Superior temporal gyrus (tissue), 1 donor: ENCODE results near the gene PACSIN1.
"Not testable (repeated sequence)": the region's sequence is repeated elsewhere in the genome, so short reads cannot be mapped to it uniquely, and the experiment has no call there.

Source experiments
- DNase-seq: peaks from one replicate; pipeline ENCODE4 v3.0.0-alpha.2; 2016; ENCODE audit errors: extremely low spot score

PACSIN1 gene

DNA sequence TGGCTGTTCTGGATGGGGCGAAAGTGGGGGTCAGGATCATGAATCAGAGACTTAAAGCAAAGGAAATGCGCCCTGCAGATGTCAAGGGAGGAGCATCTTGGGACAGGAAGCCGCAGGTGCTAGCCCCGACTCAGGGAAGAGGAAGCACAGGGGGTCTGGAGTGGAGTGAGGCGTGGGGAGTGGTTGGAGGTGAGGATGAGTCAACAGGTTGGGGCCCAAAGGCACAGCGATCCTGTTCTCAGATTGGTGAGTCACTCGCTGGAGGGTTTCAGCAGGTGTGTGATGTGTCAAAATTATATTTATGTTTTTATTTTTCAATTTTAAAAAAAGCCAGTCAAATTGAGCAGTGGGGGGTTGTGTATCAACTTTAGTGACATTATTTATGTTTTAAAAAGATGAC is 19.0 kb downstream of the PACSIN1 start:
- no peak for DNase-seq

DNA sequence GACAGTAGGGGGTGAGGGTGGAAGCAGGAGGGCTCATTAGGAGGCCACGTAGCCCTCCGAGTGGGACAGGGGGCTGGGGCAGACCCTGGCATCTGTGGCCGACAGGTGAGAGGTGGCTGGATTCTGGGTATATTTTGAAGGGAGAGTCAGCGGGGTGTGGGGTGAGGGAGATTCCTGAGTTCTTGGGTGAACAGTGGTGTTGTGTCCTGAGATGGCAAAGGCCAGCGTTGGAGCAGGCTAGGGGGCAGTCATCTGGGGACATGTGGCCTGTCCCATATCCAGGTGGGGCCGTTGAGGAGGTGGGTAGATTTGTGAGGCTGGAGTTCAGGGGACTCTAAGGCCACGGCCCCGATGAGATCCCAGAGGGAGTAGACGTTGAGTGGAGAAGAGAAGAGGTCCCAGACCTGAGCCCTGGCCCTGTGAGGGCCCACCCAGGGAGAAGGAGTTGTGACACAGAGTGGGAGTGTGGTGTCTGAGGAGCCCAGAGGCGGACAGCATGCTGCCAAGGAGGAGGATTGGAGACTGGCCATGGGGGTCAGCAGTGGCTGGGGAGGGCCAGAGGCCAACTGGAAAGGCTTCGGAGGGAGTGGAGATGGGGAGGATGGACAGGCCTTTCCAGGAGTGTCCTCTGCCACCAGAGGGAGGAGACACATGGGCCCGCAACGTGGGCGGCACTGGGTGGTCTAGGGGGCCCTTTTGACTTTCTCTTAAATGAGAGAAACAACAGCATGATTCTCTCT is 19.6 kb downstream of the PACSIN1 start:
- DNase-seq: no peak

DNA sequence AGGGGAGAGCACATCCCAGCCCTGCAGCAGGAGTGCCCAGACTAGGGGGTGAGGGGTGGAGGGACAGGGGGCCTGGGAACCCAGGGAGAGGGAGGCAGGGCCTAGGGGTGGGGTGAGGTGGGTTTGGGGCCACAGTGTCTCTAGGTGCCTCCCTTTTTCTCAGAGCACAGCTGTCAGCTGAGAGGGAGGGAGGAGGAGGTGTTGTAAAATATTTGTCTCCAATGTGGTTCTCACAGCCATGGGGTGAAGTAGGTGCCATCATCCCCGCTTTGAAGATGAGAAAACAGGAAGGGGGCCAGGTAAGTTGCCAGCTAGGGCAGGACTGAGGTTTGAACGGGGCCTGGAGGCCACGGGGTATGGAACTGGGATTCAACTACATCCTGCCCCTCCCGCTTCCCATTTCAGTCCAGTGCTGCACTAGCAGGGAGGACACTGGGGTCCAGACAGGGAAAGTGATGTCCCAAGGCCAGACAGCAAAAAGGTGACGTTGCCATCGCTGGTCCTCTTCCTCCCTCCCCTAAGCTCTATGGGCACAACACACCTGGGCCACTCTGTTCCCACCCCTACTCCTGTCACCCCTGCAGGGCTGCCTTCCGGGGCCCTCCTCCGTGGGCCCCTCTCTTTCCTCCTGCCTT is 20.3 kb downstream of the PACSIN1 start:
- no peak for DNase-seq

DNA sequence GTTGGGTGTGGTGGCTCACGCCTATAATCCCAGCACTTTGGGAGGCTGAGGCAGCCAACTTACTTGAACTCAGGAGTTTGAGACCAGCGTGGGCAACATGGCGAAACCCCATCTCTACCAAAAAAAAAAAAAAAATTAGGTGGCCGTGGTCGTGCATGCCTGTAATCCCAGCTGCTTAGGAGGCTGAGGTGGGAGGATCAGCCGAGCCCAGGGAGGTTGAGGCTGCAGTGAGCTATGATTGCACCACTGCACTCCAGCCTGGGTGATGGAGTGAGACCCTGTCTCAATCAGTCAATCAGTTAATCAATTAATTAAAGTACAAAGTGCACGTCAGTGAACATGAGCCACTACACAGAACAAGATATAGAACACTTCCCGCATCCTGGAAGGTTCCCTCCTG is 21.0 kb downstream of the PACSIN1 start:
- DNase-seq: not testable (repeated sequence)

DNA sequence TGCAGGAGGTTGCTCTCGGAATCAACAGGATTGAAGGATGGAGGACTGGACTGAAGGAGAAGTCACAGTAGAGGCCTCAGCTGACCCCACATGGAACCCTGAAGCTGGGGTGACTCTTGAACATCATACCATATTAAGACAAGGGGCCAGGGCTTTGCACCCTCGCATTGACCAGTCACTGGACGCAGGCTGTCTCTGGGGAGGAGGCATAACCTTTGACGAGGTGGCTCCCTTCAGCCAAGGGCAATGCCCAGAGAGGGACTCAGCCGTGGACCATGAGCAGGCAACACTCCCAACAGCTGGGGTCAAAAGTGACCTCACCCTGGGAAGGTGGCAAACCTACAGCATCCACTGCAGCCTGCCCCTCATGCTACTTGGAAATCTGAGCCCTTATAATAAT is 21.7 kb downstream of the PACSIN1 start:
- DNase-seq: no peak

DNA sequence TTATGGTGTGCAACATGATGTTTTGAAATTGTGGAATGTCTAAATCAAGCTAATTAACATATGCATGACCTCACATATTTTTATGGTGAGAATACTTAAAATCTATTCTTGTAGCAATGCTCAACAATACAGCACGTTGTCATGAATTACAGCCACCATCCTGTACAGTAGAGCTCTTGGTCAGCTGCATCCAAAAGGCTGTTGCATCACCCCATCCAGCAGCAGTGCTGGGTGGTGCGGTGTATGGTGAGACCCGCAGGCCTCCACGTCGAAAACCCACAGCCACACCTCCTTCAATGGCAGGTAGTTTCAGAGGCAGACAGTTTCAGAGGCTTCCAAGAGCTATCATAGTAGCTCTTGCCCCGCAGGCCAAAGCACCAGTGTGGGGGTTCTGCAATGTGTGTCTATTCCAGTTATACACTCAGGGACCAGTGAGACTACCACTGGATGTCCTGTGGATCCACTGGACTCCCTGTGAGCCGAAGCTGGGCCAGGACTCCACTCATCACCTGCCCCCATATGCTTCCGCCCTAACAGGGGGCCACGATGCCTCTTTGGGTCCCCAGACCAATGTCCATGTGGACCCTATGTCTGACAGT is 23.4 kb downstream of the PACSIN1 start:
- DNase-seq: no peak

DNA sequence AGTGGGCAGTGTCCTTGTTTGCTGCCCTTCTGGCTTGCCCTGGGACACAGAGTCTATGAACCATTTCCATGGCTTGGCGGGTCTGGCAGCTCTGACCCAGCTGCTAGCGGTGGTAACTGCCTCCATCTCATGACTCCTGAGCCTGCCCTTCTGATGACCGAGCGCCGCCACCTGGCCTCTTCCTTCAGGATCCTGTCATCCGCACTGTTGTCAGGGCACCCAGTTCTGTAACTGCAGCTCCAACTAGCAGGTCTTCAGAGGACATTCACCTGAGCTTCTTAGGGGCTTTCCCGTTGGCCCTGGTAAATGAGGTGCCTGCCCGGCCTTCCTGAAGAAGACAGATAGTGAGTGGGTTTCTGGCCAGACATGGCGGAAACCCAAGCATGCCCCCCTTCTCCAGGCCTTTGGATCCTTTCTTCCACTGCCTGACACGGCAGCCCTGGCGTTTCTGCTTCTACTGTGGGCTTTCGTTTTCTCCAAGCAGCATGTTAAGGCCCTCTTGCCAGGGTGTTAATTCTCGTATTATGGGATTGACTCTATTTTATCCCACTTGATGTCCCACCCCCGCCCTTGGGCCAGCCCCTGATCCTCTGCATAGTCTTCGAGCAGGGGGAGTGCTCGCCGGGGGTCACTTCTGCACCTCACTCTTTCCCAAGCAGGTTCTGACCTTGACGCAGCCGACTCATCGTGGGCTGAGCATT is 24.7 kb downstream of the PACSIN1 start:
- DNase-seq: no peak

DNA sequence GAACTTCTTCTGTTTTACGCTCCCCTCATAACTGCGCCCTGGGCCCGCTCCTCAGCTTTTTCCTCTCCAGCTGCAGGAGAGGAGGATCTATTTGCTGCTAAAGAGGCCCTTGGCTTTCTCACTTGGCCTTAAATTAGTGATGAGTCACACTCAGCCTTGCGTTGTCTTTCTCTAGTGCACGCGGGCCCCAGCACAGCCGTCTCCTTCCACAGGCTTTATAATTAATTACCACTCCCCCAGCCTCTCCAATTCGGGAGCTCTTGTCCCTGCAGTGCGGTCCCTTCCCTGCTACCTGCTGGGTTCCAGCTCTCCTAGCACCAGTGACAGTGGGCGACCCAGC is 25.2 kb downstream of the PACSIN1 start:
- no peak for DNase-seq

DNA sequence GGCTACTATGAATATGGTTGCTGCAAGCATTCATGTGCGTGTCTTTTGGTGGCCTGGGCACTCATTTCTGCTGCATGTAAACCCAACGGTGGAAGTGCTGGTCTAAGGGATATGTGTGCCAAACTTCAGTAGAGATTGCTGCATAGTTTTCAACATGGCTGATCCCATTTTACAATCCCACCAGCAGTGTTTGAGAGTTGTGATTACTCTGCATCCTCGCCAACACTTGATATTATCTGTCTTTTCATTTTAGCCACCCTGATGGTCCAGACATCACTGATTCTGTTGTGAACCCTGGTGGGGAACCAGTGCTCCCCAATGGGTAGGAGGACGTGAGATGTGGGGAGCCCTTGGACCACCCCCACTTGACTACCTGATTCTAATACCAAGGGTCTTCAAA is 27.5 kb downstream of the PACSIN1 start:
- no peak for DNase-seq

DNA sequence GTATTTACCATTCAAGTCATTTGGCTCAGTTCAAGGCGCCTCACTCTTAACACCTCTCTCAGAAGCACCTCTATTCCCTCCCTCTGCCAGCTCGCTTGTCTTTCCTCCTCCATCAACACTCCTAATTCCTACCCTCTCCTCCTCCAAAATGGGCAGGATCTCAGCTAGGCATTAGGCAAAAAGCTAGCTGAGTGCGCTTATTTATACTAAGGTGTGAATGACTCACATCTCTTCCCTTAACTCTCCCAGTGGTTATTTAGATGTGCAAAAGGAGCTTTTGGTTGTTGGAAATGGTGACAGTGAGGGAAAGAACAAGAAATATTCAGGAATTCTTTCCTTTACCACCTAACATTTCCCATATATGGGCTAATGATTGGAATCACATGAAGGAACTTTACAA is 29.1 kb downstream of the PACSIN1 start:
- DNase-seq: peak; percentile 48

DNA sequence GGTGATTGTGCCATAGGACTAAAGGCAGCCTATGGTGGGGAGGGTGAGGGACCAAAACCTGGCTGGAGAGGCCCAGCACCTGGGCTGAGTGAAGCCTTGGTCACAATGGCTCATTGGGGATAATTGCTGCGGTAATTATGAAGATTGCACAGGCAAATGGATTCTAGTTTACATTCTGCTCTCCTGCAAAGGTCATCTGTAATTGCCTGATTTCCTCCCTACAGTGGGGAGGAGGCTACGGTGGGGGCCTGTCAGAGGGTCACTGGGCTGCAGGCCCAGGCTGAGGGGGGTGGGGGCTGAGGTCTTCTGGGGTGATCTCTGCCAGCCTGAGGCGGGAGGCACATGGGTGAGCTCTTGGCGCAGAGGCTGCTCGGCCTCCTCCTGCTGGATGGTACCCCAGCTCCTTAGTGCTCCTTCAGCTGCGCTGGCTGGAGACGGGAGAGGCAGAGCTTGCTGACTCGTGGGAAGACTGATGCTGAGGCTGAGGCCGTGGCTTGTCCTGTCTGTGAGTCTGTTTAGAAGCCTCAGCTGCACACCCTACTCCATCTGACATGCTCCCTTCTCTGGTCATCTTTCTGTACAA is 30.3 kb downstream of the PACSIN1 start:
- no peak for DNase-seq

DNA sequence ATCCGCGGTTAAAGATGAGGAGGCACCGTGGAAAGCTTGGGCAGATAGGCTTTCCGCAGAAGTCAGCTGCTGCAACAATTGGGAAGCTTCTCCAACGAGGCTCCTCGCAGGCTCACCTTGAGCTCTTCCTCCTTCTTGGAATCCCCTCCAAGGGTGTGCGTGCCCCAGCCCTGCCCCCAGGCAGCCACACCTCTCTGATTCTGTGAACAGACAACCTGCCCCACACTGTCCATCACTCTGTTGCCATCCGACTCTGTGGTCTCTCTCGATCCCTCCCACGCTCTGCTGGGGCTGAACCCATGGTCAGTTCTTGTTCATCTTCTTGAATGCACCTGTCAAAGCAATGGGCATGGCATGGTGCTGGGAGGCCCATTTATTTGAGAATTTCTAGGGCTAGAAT is 31.5 kb downstream of the PACSIN1 start:
- DNase-seq: no peak

DNA sequence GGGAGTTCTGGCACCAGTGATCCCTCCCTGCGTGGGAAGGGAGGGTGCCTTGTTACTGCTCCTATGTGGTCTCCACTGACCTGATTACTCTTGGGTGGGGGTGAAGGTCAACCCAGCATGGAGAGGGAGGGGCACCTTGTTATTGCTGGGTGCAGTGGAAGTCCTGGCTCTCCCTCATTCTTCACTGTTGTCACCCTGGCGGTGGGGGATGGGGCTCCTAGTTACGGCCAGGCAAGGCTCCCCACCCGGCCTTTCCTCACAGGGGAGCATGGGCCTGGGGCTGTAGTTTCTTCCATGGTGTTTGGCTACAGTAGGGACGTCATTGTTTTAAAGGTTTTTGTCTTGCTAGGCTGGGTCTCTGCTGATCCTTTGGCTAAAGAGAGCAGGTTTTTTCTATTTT is 40.8 kb downstream of the PACSIN1 start:
- no peak for DNase-seq

DNA sequence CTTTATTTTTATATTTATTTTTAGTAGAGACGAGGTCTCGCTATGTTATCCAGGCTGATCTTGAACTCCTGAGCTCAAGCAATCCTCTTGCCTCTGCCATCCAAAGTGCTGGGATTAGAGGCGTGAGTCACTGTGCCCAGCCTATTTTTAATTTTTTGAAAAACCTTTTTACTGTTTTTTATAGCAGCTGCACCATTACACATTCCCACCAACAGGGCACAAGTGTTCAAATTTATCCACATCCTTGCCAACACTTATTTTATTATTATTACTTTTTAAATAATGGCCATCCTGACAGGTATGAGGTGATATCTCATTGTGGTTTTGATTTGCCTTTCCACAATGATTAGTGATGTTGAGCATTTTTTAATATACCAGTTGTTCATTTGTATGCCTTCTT is 42.5 kb downstream of the PACSIN1 start:
- DNase-seq: no peak

DNA sequence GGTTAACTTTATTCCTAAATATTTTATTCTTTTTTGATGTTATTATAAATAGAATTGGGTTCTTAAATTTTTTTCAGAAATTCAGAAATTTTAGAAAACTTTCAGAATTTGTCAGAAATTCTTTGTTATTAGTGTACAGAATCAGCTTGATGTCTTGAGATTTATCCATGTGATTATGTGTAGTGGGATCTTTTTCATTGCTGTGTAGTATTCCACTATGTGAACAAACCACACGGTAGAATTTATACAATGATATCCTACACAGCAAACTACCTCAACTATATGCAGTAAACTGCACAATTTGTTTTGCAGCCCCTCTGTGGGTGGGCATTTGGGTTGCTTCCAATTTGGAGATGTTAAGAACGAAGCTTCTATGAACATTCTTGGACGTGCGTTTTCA is 43.9 kb downstream of the PACSIN1 start:
- DNase-seq: no peak

DNA sequence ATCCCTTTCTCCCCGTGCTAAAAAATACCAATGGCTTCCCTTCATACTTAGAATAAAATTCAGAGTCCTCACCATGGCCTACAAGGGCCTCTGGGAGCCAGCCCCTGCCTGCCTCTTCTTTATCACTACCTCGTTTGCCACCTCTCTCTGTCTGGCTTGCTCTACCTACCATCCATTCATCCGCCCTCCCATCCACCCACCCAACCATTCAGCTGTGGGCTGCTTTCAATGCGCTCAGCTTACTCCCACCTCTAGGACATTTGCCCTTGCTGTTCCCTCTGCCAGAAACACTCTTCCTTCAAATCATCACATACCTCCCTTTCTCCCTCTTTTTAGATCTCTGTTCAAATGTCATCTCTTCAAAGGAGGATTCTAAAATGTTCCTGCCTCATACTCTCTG is 44.4 kb downstream of the PACSIN1 start:
- no peak for DNase-seq

DNA sequence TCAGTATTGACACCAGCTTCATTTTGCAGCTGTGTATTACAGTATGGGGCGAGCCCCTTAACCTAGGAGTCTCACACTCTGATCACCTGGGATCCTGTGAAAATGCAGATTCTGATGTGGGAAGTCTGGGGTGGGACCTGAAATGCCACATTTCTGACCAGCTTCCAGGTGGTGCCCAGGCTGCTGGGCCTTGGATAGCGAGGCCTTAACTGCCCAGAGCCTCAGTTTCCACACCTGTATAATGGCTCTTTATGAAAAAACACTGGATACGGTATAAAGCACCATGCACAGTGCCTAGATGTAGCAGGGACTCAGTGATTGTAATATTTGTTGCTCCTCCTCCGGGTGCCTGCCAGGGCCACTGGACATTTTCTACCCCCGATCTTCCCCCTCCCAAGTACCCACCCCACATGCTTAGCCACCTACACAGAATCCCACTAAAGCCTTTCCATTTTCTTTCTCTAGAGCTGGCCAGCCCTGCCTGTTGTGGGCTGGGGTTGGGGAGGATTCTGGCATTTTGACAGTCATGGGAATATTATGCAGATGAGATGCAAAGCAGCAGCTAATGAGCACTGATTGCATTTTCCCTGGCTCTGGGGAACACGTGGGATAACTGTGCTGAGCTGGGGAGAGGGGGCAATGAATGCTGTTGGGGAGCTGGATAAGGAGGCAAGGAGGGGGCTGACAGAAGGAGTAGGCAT is 45.5 kb downstream of the PACSIN1 start:
- no peak for DNase-seq

DNA sequence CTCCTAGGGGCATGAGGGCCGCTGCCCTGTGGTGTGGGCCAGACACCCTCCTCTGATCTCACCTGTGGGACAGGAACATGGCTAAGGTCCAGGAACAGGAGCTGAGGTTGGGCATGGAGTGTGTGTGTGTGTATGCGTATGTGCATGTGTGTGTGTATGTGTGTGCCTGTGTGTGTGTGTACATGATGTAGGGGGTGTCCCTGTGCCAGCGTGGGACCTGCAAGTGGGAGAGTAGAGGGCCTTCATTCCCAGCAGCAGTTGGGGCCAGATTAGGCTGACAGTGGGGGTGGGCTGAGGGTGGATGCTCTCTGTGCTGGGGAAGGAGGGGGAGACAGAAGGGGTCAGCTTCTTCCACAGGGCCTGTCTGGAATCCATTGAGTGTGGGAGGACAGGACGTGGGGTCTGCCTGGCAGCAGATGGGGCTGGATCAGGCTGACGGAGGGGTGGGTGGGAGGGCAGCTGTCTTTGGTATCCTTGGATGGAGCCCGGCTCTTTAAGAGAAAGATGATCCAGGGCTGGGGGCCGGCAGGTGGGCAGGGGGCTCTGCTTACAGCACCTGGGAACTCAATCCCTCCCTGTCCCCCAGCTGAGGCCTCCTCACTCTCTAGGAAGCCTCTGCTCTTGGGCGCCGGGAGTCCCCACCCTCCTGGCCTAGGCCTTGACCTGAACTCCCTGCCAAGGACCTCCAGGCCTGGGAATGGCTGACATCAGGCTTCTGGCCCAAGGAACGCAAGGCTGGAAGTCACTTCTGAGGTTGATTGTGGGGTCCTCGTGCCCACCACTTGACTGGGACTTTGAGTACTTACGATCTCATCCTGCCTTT is 46.2 kb downstream of the PACSIN1 start:
- no peak for DNase-seq

DNA sequence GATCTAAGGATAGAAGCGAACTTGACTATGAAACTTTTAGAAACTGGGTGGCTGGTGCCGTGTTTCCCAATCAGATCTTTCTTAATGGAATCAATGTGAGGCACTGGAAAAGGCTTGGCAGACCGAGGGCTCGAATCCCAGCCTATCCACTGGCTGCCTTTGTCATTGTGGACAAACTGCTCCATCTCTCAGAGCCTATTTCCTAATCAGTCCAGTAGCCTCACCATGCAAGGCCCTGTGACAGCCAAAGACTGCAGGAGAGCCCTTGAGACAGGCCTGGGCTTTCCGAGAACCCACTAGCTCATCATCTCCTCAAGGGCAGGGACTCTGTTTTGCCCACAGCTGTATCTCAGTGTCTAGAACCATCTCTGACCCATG is 46.9 kb downstream of the PACSIN1 start:
- no peak for DNase-seq

DNA sequence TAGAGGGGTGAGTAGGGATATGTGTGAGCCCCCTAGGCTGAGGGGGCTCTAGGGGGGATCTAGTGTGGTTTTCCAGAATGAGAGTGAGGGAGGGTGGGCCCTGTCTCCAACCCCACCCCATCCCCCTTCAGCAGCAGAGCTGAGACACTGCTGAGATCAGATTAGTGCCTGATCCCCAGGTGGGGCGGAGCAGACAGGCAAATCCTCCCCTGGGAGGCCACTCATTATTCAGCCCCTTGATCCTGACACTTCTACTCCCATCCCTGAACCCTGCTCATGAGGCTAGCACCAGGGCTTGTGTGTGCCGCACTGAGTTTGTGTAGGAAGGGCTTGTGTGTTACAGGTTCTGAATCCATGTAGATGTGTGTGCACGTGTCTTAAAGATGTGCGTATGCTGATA is 47.8 kb downstream of the PACSIN1 start:
- DNase-seq: no peak

DNA sequence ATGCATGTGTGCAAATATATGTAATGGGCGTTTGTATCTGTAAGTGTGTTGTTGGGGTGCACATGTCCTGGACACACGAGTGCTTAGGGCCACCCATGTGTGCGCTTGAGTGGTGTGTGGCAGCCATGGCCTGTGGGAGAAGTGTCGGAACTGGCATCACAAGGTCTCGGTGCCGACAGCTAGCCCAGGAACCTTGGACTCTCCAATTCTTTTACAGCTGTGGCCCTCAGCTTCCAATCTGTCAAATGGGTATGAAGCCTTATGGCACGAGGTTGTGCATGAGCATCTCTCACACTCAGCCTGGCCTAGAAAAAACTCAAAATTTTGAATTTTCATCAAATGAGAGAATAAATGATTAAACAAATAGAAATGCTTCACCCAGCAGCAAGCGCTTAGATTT is 48.2 kb downstream of the PACSIN1 start:
- no peak for DNase-seq
